ENCODE data around the gene STK32C. TPM values are rescaled to one million over a fixed set of nuclear protein-coding genes. Genes with fewer than 3 reads are reported as not detected.

Gene STK32C
- total RNA-seq, 1 donor from 2014 or later: 2.5 TPM

DNA sequence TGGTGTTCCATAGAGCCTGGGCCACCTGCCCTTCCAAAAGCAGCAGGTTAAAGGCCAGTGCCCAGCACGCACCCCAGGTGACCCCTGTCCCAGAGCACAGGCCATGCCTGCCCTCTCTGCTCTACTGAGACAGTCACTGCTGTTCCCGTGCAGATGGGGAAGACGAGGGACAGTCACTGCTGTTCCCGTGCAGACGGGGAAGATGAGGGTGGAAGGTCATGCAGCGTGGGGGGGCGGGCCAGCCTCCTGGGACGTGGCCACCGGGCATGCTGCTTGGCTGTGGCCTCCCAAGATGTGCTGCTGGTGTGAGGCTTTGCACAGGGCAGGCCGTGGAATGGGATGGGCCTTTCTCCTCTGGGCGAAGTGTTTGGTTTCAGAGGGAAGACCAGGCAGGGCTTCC lies 42.6 kb upstream of the STK32C start:
- no peak for DNase-seq (ENCODE audit: low spot score)
- H3K9me3 Mint-ChIP-seq: no peaks in the 10 kb centered on the region
- Histone ChIP-seq H3K27ac (no peak overlapping the region), H2AFZ (replicated peaks) (no peak overlapping the region), H3K9ac (no peak overlapping the region), H3K4me2 (no peak overlapping the region), H4K20me1 (ENCODE audit: low read depth) (no peaks in the 10 kb centered on the region), H3K79me2 (ENCODE audit: low read depth) (no peaks in the 10 kb centered on the region), H3K4me1 (no peaks in the 10 kb centered on the region), H3K36me3 (no peaks in the 10 kb centered on the region), H3K9me3 (ENCODE audit: low read depth) (no peaks in the 10 kb centered on the region), H3K4me3 (no peak overlapping the region), H3K27me3 (no peaks in the 10 kb centered on the region), H3F3A (ENCODE audit: low read depth) (no peaks in the 10 kb centered on the region)
- peaks cover 6% of the 10 kb centered on the region for H3K27me3 Mint-ChIP-seq (ENCODE audit: insufficient read depth, low read depth)
- H3K4me1 Mint-ChIP-seq: peaks cover 18% of the 10 kb centered on the region
- H3K27ac Mint-ChIP-seq: no peak overlapping the region
- no peak overlapping the region for H3K4me3 Mint-ChIP-seq
- peaks cover 8% of the 10 kb centered on the region for H3K36me3 Mint-ChIP-seq
- TF ChIP-seq EZH2phosphoT487 (IDR thresholded peaks at IDR 0.05) (no peak), EZH2 (IDR thresholded peaks at IDR 0.05) (no peak), CTCF (IDR thresholded peaks at IDR 0.05) (no peak)

GRCh38 chr10:132349766-132350165 lies 42.0 kb upstream of the STK32C start:
- Mint-ChIP-seq H3K27ac (no peak overlapping the region), H3K9me3 (no peaks in the 10 kb centered on the region), H3K4me1 (peaks cover 18% of the 10 kb centered on the region), H3K27me3 (ENCODE audit: insufficient read depth, low read depth) (peaks cover 6% of the 10 kb centered on the region), H3K36me3 (peaks cover 10% of the 10 kb centered on the region), H3K4me3 (no peak overlapping the region)
- Histone ChIP-seq H3K4me2 (no peak overlapping the region), H3K4me3 (no peak overlapping the region), H3K9me3 (ENCODE audit: low read depth) (no peaks in the 10 kb centered on the region), H3K79me2 (ENCODE audit: low read depth) (no peaks in the 10 kb centered on the region), H3K27me3 (no peaks in the 10 kb centered on the region), H4K20me1 (ENCODE audit: low read depth) (no peaks in the 10 kb centered on the region), H3K9ac (no peak overlapping the region), H3K36me3 (no peaks in the 10 kb centered on the region), H3F3A (ENCODE audit: low read depth) (no peaks in the 10 kb centered on the region), H2AFZ (replicated peaks) (no peak overlapping the region), H3K27ac (no peak overlapping the region), H3K4me1 (no peaks in the 10 kb centered on the region)
- no peak for DNase-seq (ENCODE audit: low spot score)
- TF ChIP-seq EZH2 (IDR thresholded peaks at IDR 0.05): no peak
- no peak for TF ChIP-seq CTCF (IDR thresholded peaks at IDR 0.05)
- no peak for TF ChIP-seq EZH2phosphoT487 (IDR thresholded peaks at IDR 0.05)

DNA sequence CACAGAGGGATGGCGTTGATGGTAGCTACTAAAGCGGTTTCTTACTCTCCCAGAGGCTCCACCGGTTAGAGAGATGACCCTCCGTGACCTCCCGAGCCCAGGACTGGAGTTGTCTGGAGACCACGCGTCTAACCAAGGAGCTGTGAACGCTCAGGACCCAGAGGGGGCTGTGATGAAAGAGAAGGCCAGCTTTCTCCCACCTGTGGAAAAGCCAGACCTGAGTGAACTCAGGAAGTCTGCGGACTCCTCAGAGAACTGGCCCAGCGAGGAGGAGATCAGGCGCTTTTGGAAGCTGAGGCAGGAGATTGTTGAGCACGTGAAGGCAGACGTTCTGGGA lies 40.1 kb upstream of the STK32C start:
- no peak for DNase-seq (ENCODE audit: low spot score)
- H2AFZ ChIP-seq (replicated peaks): no peak overlapping the region
- TF ChIP-seq EZH2 (IDR thresholded peaks at IDR 0.05): no peak
- no peak for TF ChIP-seq CTCF (IDR thresholded peaks at IDR 0.05)
- TF ChIP-seq EZH2phosphoT487 (IDR thresholded peaks at IDR 0.05): no peak
- H3K27me3 ChIP-seq: no peaks in the 10 kb centered on the region
- H3K27ac ChIP-seq: no peak overlapping the region
- no peaks in the 10 kb centered on the region for H3F3A ChIP-seq (ENCODE audit: low read depth)
- no peak overlapping the region for H3K4me3 Mint-ChIP-seq
- H4K20me1 ChIP-seq (ENCODE audit: low read depth): no peaks in the 10 kb centered on the region
- H3K9me3 Mint-ChIP-seq: no peaks in the 10 kb centered on the region
- H3K4me3 ChIP-seq: no peak overlapping the region
- H3K27me3 Mint-ChIP-seq (ENCODE audit: insufficient read depth, low read depth): peaks cover 6% of the 10 kb centered on the region
- H3K36me3 ChIP-seq: no peaks in the 10 kb centered on the region
- H3K4me2 ChIP-seq: no peak overlapping the region
- H3K4me1 Mint-ChIP-seq: peaks cover 15% of the 10 kb centered on the region
- no peak overlapping the region for H3K27ac Mint-ChIP-seq
- H3K9me3 ChIP-seq (ENCODE audit: low read depth): no peaks in the 10 kb centered on the region
- H3K79me2 ChIP-seq (ENCODE audit: low read depth): no peaks in the 10 kb centered on the region
- no peaks in the 10 kb centered on the region for H3K4me1 ChIP-seq
- H3K9ac ChIP-seq: no peak overlapping the region
- peaks cover 15% of the 10 kb centered on the region for H3K36me3 Mint-ChIP-seq

Data from neural progenitor cell (in vitro differentiated cells).